GM12892 (cell line): ENCODE results near the gene SDK1.

Experiments
- POLR2A ChIP-seq: IDR thresholded peaks from 2 replicates; pipeline ENCODE4 v1.6.1; 2011; ENCODE audit warnings: low read depth, low read length, control low read depth
- POLR2AphosphoS5 ChIP-seq: IDR thresholded peaks from 2 replicates; pipeline ENCODE4 v1.6.1; 2011; ENCODE audit warnings: low read depth, low read length, control low read depth

DNA sequence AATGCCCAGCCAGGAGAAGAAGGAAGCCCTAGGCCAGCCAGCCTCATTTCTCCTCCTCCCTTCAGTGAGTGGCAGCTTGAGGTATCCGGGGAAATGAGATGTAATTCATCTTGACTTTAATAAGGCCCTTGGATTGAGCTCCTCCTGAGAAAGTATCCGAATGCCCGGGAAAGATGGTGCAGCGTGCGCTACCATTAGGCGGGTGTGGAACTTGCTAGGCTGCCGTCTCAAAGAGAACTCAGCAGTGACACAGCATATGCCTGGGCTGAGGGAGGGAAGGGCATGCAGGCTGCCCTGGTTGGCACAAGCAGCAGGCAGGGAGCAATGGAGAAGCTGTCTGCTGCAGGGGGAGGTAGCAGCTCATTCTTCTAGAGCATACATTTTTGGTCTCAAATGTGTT is 721.2 kb downstream of the SDK1 start:
- no peak for TF ChIP-seq POLR2A
- TF ChIP-seq POLR2AphosphoS5 = no peak
